NCI-H187 (cell line): ENCODE data around the gene MAPKBP1.

Experiments
- DNase-seq, 2 experiments: peaks; one replicate each; lab custom pipeline; 2025; lab: John Stamatoyannopoulos, UW

MAPKBP1 gene

DNA sequence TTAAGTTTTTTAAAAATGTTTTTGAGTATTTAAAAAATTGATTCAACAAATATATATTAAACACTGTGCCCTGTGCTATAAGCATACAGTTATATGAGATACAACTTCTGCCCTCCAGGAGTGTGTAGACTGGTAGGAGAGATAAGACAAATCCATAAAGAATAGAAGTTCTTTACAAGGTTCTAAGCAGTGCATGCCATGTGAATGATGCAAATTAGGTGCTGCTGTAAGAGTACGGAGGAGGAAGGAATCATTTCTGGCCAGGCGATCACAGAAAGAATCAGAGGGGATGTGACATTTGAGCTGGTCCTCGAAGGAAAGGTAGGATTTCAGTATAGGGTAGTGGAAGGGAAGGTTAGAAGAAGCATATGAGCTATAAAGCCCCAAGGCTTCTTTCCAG is 14.0 kb downstream of the MAPKBP1 start:
- DNase-seq = no peak

DNA sequence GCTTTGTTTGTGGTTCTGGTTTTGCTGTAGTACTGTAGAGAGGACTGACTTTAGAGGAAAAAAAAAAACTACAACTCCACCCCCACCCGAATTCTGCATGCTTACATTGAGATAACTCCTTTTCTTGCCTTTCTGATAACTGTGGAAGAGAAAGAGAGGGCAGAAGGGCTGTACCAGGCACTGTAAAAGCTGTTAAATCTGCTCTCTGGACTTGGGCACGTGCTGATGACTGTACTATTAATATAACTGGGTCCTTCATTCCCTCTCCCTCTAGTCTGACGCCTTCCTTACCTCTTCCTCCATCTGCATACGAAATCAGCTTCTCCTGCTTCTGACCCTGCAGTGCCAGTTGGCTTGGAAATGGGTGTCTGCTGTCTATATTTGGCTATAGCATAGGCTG is 15.0 kb downstream of the MAPKBP1 start:
- DNase-seq = no peak

DNA sequence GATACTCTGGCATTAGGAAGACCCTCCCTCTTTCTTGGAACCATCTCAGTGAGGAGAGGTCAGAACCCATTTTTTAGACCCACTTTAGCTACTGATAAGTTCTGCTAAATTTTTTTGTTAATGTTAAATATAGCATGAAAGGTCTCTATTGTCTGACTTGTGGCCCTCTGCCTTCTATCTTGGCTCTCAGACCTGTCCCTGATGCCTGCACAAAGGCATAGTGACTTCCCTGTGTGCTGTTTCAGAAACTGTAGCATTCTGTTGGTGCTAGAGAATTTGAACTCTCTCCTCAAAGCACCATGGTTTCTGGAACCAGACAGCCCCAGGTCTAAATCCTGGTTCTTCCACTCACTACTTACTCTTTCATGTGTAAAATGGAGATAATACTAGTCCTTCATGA is 15.4 kb downstream of the MAPKBP1 start:
- no peak for DNase-seq

DNA sequence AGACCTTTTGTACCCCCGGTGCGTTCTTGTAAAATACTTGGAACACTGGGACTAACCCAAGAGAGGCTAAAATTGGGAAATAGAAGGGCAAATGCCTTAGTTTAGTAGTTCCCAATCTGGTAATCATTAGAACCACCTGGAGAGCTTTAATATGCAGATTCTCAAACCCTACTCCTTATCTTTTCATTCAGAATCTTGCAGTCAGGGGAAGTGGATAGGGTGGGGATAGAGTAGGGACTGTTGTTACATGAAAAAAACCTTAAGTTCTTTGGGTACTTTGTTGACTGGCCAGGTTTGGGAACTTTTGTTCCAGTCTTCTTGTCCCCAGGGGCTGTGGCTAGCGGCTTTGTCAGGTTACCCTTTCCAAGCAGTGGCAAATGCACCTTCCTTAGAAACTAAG is 15.9 kb downstream of the MAPKBP1 start:
- DNase-seq = no peak

DNA sequence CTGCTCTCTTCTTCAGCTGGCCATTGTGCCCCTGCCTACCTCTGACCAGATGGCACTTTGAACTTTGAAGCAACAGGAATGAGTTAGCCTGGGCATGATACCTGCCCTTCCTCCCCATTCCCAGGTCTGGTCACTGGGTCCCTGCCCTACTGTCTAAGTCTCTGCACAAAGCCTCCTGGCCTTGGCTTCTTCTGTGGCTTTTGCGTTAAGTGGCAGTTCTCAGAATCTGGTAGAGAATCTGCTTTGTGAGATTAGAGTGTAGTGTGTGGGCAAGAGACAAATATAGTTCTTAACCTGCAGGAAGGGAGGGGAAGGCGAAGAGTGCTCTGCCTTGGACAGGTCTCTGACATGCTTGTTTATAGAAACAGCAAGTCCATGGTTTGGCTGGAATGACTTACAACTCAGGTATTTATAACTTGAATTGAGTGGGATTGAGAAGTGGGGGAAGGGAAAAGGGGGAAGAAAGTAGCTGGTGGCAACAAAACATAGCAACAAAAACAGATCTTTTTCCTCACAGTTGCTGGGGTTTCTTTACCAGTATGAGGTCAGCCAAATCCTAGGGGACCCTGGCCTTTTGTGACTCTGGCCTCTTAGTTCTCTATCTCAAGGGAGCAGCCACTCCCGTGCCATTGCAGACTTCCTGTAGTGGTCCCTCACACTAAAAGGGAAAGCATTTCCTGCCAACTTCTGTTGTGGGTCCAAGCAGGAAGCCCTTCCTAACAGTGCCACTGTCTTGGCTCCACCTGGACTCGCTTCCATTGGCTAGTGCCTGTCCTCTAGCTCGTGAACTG is 16.7 kb downstream of the MAPKBP1 start:
- no peak for DNase-seq

DNA sequence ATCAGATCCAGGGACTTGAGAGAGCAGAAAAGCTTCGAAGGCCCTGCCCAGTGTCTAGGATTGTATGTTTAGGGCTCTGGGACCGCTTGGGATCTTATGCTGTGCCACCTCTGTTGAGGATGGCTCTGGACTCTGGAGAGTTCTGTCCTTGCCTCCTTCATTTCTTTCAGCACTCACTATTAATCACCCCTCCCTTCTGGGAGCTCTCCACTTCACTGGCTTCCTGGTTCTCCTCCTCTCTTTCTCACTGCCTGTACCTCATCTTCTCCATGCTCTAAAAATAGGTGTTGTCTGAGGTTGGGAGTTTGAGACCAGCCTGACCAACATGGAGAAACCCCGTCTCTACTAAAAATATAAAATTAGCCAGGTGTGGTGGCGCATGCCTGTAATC is 17.3 kb downstream of the MAPKBP1 start:
- no peak for DNase-seq

DNA sequence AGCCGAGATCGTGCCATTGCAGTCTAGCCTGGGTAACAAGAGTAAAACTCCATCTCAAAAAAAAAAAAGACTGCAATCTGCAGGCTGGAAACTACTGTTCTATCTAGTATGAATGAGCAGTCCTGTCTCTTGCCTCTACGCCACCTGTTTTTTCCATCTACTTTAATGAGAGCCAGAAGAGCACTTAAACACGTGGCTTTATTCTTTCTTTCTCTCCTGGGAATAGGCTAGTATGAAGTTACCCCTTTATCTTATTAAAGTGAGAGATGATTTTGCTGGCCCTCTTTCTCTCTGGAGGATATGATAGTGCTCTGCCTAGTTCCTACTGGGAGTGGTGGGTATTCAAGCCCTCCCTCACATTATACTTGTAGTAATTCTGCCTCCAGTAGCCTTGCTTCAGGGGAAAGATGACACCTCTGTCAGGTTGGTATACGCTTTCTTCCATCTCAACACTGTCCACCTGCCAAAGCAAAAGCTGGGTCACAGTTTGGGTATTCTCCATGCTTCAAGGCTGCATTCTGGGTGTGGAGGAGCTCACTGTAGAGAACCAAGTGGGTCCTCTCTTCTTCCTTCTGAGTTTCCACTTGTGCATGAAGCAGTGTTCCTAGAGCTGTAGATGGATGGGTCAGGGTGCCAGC is 17.8 kb downstream of the MAPKBP1 start:
- DNase-seq = peak; percentile 57 to 66

DNA sequence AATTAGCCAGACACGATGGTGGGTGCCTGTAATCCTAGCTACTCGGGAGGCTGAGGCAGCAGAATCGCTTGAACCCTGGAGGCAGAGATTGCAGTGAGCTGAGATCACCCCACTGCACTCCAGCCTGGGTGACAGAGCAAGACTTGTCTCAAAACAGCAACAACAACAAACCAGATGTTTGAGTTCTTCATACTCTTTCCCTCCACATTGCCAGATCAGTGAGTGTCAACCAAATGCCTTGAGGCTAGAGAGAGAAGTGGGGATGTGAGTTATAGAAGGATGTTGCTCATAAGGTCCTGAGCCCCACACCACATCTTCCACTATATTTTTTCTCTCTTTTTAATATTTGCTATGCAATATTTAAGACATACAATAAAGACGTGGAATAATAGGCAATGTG is 19.8 kb downstream of the MAPKBP1 start:
- no peak for DNase-seq

DNA sequence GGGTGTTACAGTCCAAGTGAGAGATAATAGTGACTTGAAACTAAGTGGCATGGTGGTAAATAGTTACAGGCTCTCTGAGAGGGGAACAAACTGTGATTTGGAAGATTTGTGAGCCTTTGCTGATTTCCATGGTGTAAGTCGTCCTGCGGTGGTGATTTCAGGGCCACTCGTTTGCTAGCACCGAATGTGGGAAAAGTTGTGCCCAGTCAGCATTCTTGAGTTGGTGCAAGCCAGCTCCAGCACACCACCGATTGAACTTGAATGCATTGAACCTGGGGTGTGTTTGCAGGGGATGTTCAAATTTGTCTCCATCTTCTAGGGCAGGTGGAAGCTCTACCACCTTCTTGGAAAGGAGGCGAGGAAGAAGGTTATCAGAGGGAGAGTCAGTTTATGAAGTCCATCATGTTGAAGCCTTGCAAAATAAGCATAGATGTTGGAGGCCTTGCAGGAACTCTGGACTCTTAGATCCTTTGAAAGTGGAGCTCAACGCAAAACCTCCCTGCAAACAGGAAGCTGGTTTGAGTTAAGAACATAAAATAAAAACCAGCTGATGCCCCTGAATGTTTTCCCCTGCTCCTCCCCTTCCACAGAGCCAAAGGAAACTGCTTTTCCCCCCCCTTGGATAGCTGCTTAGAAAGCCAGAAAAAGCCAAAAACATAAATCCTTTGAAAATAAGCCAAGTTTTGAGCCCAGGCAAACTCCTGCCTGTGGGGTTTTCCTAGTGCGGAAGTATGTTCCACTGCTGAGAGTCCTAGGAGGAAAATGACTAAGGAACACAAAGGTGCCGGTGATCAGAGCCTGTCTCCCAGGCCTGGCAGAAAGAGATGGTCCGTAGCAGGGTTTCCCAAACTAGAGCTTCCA is 21.9 kb downstream of the MAPKBP1 start:
- DNase-seq = no peak

DNA sequence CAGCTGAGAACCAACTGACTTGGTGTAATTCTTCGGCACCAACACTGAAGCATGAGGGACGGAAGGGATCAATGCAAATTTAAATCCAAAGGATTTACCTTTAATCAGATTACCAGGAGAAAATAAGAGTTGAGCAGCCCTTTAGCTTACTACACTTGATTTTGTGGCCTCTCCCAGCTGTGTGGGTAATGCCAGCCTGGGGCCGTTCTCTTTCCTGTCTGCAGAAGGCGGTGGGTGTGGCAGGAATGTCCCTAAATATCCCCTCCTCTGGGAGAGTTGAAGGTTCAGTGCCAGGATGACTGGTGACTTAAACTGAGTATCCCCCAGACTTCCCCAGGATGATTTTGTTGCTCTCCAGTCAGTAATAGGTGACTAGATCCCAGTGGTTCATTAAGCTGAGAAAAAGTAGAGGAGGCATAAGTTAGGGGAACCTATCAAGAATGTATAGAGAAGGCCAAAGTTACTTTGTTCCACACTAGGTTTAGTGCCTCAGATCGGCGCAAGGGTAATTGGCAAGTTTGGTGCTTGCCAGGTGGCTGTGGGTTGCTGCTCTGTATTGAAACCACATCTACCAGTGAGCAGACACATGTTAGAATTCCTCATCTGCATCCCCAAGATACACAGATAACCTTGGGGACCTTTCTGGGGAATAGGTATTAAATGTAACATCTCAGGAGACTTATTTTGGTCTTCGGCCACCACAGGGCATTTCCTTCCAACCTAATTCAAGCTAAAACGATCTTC is 23.1 kb downstream of the MAPKBP1 start:
- no peak for DNase-seq

DNA sequence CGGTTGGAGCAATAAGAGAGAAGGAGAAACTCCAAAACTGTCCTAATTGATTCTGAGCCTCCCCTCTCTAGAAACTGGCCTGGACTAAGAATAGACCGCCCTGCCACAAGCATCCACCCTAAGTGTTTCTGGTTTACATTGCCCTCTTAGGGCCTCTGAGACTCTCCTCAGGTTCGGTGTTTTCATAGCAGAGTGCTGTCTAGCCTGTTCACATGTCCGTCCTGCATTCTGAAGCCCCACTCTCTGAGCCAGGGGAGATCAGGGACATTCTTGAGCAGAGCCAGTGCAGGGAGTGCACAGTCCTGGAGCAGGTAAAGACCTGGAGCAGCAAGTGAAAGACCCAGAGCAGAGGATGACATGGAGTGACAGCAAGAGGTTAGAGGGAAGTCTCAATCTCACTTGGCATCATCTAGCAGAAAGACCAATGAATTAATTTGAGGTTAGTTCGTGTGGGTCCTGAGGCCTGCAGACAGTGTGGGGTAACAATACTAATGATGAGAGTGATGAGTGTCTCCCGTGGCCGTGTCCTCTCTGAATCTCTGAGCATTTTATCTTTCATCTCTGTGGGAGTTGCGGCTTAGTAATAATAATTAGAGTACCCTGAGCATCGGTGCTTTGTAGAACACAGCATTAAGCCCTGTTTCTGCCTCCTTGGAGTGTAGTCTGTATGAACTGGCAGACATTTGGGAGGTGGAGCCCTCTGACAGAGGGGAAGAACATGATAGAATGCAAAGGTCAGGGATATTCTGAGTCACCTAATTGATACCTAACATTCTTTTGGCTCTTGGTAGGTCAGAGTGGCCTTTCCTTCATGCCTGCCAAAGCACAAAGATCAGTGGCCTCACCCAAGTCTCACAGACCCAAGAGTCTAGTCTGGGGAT is 24.6 kb downstream of the MAPKBP1 start:
- DNase-seq = no peak

DNA sequence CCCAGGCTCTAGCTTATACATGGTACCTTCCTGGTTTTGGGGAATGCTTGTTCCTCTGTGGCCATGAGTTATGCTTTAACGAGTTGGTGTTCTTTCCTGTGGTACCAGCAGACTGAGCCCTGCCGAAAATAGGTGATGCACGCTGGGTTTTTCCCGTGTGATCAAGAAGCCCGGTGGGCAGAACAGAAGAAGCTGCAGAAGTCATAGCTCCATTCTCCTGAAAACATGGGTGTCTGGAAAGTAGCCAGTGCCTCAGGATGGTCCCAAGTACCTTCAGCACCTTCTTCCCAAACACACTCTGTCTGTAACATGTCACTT is 25.2 kb downstream of the MAPKBP1 start:
- DNase-seq = no peak

DNA sequence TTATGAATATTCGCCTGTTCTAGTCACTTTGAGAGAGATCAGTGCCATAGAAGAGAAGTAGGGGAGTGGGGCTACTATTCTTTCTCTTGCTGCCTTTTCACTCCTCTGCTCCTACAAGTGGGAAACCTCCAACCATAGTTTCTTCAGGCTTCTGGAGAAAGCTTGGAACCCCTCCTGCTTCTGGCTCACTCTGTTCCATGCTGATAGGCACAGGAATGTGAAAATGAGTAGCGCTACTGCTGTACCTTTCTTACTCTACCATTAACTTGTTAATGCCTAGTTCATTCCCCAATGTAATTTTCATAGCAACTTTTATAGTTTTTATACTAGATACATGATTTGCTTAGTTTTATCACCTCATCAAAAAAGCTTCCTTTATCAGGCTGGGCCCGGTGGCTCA is 26.9 kb downstream of the MAPKBP1 start:
- DNase-seq = no peak

DNA sequence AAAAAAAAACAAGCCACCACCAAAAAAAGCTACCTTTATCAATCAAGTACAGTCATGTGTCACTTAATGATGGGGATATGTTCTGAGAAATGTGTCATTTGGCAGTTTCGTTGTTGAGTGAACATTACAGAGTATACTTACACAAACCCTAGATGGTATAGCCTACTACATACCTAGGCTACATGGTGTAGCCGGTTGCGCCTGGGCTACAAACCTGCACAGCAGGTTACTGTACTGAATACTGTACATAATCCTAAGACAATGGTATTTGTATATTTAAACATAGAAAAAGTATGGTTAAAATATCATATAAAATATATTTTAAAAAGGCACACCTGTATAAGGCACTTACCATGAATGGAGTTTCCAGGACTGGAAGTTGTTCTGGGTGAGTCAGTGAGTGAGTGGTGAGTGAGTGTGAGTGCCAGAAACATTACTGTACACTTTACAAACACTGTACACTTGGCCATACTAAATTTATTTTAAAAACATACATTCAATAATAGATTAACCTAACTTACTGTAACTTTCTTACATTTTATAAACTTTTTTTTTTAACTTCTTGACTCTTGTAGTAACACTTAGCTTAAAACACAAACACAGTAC is 27.7 kb downstream of the MAPKBP1 start:
- DNase-seq = no peak

DNA sequence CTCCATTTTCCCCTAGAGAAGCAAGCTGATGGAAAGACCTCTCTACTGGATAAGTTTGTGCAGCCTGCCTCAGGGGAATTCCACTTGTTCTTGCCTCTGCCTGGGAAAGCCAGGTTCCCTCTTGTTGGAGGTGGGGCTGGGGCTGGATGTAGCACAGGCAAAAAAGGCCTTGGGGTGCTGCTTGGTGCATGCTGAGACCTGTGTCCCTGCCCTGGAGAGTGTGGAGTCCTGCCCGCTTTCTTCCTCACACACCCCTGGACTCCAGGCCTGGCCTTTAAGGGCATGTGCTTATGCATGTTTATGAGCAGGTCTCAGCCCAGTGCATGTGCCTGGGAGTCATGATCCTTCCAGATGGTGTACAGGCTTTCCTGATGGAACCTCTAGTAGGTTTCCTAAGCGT is 30.1 kb downstream of the MAPKBP1 start:
- DNase-seq = no peak

DNA sequence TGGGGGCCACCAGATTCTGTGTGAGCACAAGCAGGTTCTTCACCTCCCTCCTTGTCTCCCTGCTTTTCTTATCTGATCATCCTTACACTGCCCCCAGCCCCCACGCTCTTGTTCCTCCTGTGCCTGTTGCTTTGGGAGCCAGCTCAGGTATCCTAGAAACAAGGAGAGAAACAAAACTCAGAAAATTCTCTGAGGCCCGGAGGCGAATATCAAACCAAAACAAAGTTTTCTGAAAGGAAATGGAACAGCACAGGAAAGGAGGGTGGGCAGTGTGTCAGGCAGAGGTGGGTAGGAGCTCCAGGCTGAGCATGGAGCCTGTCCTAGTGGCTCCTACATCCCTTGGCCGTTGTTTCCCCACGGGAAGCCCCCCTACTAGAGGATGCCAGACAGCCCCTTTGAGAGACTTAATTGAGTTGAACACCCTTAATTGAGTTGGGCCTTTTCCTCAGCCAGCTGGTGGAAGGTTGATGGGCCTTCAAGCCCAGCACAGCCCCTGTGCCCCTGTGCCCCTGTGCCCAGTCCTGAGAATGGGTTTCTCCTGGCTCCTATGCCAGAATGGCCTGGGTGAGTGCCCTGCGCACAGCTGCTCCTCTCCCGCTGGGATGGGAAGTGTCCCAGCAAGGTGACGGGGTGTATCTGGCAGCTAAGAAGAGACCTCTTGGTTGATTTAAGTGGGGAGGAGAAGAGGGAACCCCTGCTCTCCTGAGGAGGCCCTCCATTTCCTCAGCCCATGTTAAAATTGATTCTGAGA is 30.8 kb downstream of the MAPKBP1 start:
- no peak for DNase-seq

DNA sequence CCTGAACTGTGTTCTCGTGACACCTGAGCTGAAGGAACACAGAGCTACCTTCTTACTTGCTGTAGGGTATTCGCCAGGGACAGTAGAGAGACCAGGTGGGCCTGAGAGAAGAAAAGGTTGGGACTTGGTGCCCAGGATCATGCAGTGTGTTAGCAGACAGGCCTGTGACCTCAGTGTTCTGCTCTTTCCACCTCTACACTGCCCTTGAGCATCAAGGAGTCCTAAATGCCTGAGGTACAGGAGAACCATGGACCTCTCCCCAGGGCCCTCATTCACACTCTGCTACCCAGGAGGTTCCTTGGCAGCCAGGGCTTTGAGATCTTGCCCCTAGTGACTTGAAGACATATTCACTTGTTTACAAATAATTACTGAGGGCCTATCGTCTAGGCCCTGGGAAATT is 31.4 kb downstream of the MAPKBP1 start:
- DNase-seq = no peak

DNA sequence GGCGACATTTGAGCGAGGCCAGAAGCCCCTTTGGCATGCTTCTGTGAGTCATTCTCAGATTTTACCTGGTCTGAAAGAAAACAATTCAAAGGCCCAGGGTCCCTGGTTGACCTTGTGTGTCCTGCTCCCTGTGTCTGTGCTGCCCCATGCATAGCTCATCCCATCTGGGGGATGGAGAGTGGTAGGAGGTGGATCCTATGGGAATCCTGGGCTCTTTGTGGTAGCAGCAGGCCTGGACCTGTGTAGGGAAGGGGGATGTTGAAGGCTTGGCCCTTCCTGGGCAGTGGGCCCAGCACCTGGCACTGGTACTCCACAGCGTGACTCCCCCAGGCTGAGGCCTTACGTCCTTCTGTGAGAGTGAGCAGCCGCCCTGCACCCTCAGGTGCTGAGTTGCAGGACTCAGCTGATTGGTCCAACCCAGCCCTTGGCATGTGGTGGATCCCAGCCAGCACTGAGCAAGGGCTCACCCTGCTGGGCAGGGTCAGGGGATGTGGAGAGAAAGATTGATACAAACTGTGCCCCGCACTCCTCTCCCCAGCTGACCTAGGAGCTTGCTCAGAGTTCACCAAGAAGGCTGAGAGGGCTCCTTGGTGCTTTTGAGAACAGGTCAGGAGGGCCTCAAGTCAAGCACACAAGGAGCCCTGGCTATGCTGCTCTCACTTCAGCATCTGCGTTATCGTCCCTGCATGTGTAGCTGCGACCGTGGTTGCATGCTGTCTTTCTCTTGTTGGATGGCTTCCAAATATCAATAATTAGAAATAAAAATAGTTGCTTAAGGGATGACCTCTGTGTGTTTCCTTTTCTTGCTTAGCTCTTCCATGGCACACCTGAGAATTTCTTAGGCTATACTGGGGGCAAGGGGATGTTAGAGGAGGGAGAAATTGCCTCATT is 32.3 kb downstream of the MAPKBP1 start:
- no peak for DNase-seq

DNA sequence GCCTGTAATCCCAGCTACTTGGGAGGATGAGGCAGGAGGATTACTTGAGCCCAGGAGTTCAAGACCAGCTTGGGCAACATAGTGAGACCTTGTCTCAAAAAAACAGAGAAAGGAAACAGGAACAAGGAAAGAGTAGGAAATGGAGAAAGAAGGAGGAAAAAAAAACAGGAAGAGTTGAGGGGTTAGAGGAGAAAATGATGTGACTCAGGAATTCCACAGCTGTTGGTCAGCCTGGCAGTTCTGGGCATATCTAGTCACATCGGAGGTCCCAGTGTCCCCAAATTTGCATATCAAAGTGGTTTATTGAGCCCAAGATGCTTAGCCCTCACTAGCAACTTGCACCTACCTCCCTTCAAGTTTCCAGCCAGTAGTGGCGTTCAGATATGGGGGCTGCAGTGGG is 34.8 kb downstream of the MAPKBP1 start:
- no peak for DNase-seq
